Large intestine (tissue), 3 donors: ENCODE results near the gene GOLGA3. TPM values are rescaled to one million over a fixed set of nuclear protein-coding genes. Genes with fewer than 3 reads are reported as not detected.
"Not testable (repeated sequence)": the region's sequence is repeated elsewhere in the genome, so short reads cannot be mapped to it uniquely, and the experiment has no call there.

Experiments used
- DNase-seq, 2 donors: peaks; one replicate each; pipeline versions ENCODE4 v3.0.0 to v3.0.0-alpha.2; 2013
- H3K27ac ChIP-seq: one replicate; pipeline ENCODE4 v1.5.1; 2013; ENCODE audit warnings: low read length
- H3K27me3 ChIP-seq: 2 replicates; pipeline ENCODE4 v1.6.1; 2013; ENCODE audit warnings: low read length; ENCODE audit not compliant: control insufficient read depth, insufficient read depth
- H3K36me3 ChIP-seq: 2 replicates; pipeline ENCODE4 v1.6.1; 2013; ENCODE audit warnings: low read length; ENCODE audit not compliant: control insufficient read depth, insufficient read depth
- H3K4me1 ChIP-seq: one replicate; pipeline ENCODE4 v1.6.1; 2013; ENCODE audit warnings: low read length; ENCODE audit not compliant: control insufficient read depth, insufficient read depth
- H3K4me3 ChIP-seq: one replicate; pipeline ENCODE4 v1.5.1; 2013; ENCODE audit warnings: low read length
- H3K9me3 ChIP-seq: one replicate; pipeline ENCODE4 v1.6.1; 2013; ENCODE audit warnings: mild to moderate bottlenecking, low read depth, low read length, moderate library complexity; ENCODE audit not compliant: control insufficient read depth
- WGBS: methylation state at CpG from one replicate; pipeline ENCODE4 v1.1.5; 2013; ENCODE audit warnings: low lambda C conversion rate; ENCODE audit not compliant: insufficient coverage; 5-methylcytosine and 5-hydroxymethylcytosine counted together
- polyA plus RNA-seq: library from polyadenylated mRNA; unstranded; fragments of 120-200 nt; gene quantifications from one replicate; pipeline ENCODE4 v1.2.1, GENCODE V29; 2013

Gene GOLGA3
- polyA plus RNA-seq, 1 donor = 31.9 TPM

- no CpG with 5 or more reads among the region's 12 CpGs for WGBS
- H3K36me3 ChIP-seq = peaks cover 79% of the 10 kb centered on the region
- H3K4me1 ChIP-seq = no peaks in the 10 kb centered on the region
These were observed 46.7 kb downstream of the GOLGA3 start for GRCh38 chr12:132781938-132782337.

GRCh38 chr12:132779781-132780353, 48.8 kb downstream of the GOLGA3 start:
- no CpG with 5 or more reads among the region's 30 CpGs for WGBS

More at GRCh38 chr12:132781938-132782337, 46.7 kb downstream of the GOLGA3 start:
- no peak for DNase-seq
- H3K4me3 ChIP-seq = no peak overlapping the region
- no peaks in the 10 kb centered on the region for H3K27me3 ChIP-seq
- H3K9me3 ChIP-seq = no peaks in the 10 kb centered on the region
- H3K27ac ChIP-seq = no peak overlapping the region

GRCh38 chr12:132777614-132778013, 51.1 kb downstream of the GOLGA3 start:
- no CpG with 5 or more reads among the region's 20 CpGs for WGBS

More at GRCh38 chr12:132779781-132780353, 48.8 kb downstream of the GOLGA3 start:
- Histone ChIP-seq H3K4me1 (no peaks in the 10 kb centered on the region), H3K36me3 (peaks cover 79% of the 10 kb centered on the region), H3K9me3 (no peaks in the 10 kb centered on the region), H3K4me3 (no peak overlapping the region), H3K27me3 (no peaks in the 10 kb centered on the region), H3K27ac (no peak overlapping the region)
- no peak for DNase-seq

GRCh38 chr12:132776816-132777568, 51.7 kb downstream of the GOLGA3 start:
- Histone ChIP-seq H3K9me3 (no peaks in the 10 kb centered on the region), H3K36me3 (peaks cover 81% of the 10 kb centered on the region), H3K4me1 (no peaks in the 10 kb centered on the region), H3K4me3 (no peak overlapping the region), H3K27ac (no peak overlapping the region), H3K27me3 (no peaks in the 10 kb centered on the region)
- WGBS = no CpG with 5 or more reads among the region's 29 CpGs
- no peak for DNase-seq

More at GRCh38 chr12:132777614-132778013, 51.1 kb downstream of the GOLGA3 start:
- no peaks in the 10 kb centered on the region for H3K27me3 ChIP-seq
- no peaks in the 10 kb centered on the region for H3K4me1 ChIP-seq
- peaks cover 84% of the 10 kb centered on the region for H3K36me3 ChIP-seq
- H3K27ac ChIP-seq = no peak overlapping the region
- H3K9me3 ChIP-seq = no peaks in the 10 kb centered on the region
- H3K4me3 ChIP-seq = no peak overlapping the region
- DNase-seq = no peak

GRCh38 chr12:132776230-132776625, 52.4 kb downstream of the GOLGA3 start:
- not testable (repeated sequence) for H3K27ac ChIP-seq, H3K27me3 ChIP-seq, DNase-seq, H3K4me3 ChIP-seq, H3K4me1 ChIP-seq, H3K9me3 ChIP-seq
- no CpG with 5 or more reads among the region's 12 CpGs for WGBS
- H3K36me3 ChIP-seq = peaks cover 81% of the 10 kb centered on the region

GRCh38 chr12:132775502-132776229, 53.0 kb downstream of the GOLGA3 start:
- Histone ChIP-seq H3K4me1 (no peaks in the 10 kb centered on the region), H3K27ac (no peak overlapping the region), H3K27me3 (no peaks in the 10 kb centered on the region), H3K4me3 (no peak overlapping the region), H3K36me3 (peaks cover 77% of the 10 kb centered on the region), H3K9me3 (no peaks in the 10 kb centered on the region)
- WGBS = 100% methylated on average over 3 of the region's 24 CpGs
- no peak for DNase-seq

GRCh38 chr12:132774646-132775275, 53.9 kb downstream of the GOLGA3 start:
- peaks cover 68% of the 10 kb centered on the region for H3K36me3 ChIP-seq
- no peak overlapping the region for H3K27ac ChIP-seq
- WGBS = no CpG with 5 or more reads among the region's 30 CpGs
- no peaks in the 10 kb centered on the region for H3K9me3 ChIP-seq
- no peaks in the 10 kb centered on the region for H3K4me1 ChIP-seq
- no peak for DNase-seq
- H3K4me3 ChIP-seq = no peak overlapping the region
- no peaks in the 10 kb centered on the region for H3K27me3 ChIP-seq

- no peaks in the 10 kb centered on the region for H3K4me1 ChIP-seq
- H3K9me3 ChIP-seq = no peaks in the 10 kb centered on the region
- no peaks in the 10 kb centered on the region for H3K27me3 ChIP-seq
- peaks cover 68% of the 10 kb centered on the region for H3K36me3 ChIP-seq
- no peak overlapping the region for H3K27ac ChIP-seq
- no CpG with 5 or more reads among the region's 18 CpGs for WGBS
- no peak overlapping the region for H3K4me3 ChIP-seq
- DNase-seq = no peak
These were observed 54.5 kb downstream of the GOLGA3 start for GRCh38 chr12:132774159-132774558.

GRCh38 chr12:132773077-132773955, 55.4 kb downstream of the GOLGA3 start:
- Histone ChIP-seq H3K4me1 (no peaks in the 10 kb centered on the region), H3K36me3 (peaks cover 69% of the 10 kb centered on the region), H3K27ac (no peak overlapping the region), H3K27me3 (no peaks in the 10 kb centered on the region), H3K9me3 (no peaks in the 10 kb centered on the region), H3K4me3 (no peak overlapping the region)
- no CpG with 5 or more reads among the region's 41 CpGs for WGBS
- DNase-seq = no peak
